SHP77 treated with DMSO at 0.1 percent for 48 hours (cell line): ENCODE results near the gene CTSL.
A peak's percentile ranks its signal among the peaks of the same experiment; 100 is the strongest.

ENCODE experiments used
- DNase-seq: peaks from one replicate; lab custom pipeline; 2025; lab: John Stamatoyannopoulos, UW

Gene CTSL

DNA sequence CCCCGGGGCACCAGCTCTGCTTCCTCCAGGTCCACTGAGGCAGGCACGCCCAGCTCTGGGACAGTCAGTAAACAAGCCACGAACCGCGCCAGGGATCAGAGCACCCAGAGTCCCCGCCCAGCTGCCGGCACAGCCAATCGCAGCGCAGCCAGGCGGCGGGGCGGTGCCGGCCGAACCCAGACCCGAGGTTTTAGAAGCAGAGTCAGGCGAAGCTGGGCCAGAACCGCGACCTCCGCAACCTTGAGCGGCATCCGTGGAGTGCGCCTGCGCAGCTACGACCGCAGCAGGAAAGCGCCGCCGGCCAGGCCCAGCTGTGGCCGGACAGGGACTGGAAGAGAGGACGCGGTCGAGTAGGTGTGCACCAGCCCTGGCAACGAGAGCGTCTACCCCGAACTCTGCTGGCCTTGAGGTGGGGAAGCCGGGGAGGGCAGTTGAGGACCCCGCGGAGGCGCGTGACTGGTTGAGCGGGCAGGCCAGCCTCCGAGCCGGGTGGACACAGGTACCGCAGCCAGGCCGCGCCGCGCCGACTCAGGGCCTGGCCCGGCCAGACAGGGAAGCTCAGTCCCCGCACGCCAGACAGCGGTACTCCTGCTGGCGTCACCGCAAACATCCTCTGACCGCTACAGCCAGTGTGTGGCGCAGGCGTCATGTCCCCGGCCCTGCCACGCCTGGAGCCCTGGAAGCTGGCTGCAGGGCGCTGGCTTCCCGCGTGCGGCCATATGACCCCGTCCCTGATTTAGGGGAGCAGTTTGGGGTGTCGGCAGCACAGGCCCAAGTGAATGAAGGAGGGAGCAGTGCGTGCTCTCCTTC is at the start of gene CTSL:
Gene CTSL, plus strand, starts transcription at position 220 of the 810 bp plus-strand sequence. CDS start 1,485 bp downstream, outside the sequence.
- DNase-seq = peak; percentile 61

DNA sequence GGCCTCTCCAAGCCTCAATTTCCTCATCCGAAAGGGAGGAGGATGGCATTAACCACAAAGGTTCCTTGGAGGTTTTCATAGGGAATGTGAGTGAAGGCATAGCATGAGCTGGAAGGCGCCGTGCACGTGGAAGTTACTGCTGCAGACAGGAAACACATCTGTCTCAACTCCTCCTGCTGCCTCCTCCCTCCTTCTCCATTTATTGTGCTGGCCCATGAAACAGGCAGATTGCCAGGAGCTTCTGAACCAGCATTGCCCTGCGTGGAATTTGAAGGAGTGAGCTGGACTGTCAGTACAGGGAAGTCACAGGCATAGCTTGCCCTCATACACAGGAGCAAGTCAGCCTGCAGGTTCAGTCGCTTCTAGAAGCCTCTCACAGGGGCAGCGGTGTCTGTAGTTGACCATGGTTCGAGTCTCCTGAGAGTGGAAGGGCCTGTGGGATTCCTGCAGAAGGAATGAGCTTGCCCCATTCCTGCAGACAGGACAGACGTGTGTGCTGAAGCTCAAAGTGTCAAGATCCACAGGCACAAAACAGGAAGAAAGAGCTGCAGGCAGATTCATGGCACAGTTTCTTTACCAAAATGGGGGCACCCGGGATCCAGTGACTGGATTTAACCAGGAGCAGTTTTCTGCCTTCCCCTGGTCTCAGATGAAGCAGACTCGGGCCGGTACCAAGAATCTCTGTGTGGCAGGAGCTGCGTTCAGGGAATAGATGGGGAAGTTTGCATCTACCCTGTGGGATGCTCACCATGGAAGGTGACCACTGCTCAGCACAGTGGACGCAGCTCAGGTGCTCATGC is 48.7 kb upstream of the CTSL start:
- no peak for DNase-seq

DNA sequence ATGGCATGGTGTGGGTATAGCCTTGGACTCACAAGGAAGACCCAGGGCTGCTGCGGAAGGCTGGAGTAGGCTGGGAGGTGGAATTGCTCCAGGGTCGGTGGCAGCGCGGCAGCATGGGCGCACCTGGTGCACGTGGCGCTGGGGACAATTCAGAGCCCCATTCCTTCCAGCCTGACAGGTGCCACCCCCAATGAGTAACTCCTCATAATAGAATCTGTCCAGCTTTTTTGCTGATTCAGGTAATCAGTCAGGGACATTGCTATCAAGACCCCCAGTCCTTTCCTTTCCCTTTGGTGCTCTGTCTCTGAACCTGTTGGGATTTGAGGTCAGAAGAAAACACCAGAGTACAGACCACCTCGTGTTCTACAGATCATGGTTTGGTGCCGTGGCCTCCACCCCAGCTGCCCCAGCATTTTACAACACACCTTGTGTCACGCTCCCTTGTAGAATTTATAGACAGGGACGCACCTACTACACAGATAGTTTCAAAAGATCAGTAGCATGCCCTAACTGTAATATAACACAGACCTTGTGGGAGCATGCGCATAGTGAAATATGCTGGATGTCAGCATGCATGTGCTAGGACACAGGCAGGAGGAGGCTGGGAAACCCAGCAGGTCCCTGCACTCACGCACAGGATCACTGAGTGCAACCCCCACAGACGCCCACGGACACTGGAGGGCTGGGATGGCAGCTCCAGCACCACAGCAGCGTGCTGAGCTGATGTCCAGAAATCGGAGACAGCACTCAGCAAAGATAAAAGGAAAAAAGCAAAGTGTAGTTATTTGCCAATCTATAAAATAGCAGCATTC is 47.9 kb upstream of the CTSL start:
- DNase-seq = no peak

DNA sequence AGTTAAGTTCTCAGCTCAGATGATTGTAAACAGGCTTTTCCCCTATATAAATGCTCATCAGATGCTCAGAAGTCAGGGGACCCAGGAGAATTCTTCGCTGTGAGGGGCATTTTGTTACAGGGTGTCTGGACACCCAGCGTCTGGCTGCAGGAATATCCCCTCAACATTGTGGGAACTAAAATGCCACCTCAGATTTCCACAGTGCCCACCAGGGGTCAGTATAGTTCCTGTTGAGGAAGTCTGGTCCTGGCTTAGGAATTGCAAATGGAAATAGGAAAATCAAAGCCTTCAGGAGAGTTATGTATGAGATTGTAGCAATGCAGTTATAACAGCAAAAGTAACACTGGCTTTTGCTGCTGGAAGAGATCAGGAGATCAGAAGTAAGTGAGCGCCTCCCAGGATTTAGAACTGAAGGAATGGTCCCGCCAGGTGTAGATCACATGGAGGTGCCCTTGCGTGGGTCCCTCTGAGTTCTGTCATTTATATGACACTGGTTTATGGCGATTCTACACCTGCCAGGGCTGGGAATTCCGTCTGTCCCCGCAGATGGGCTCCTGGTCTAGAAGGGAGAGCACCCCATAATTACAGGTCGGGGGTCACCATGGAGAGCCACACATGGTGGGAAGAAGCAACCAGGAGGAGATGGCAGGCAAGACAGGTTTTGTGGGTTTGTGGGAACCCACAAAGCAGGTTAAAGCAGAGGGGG is 47.1 kb upstream of the CTSL start:
- DNase-seq = peak; percentile 8

DNA sequence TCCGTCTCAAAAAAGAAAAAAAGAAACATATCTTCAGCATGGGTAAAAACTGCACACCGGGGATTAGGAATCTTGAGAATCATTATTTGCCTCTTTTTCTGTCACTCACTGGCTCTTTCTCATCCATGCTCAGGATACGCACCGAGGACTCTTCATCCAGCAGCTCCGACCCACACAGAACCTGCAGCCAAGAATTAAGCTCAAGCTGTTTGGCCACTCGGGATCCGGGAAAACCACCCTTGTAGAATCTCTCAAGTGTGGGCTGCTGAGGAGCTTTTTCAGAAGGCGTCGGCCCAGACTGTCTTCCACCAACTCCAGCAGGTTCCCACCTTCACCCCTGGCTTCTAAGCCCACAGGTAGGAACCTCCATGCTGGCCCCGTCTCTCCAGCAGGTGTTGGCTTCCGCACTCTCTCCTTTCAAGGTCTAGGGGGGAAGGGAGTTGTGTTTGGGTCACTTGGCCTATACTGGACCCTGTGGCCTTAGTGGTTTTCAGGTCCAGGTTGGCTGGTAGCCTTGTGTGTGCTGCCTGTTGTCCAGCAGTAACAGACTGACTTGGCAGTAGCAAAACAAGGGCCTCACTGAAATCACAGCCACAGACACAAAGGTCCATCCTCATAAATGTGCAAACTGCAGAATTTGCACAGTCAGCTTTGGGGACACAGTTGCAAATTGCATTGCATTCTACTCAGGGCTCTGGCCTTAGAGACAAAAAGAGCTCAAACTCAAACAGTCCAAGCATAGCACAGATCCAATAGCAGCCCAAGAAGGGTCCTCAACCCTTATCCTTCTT is 44.5 kb upstream of the CTSL start:
- DNase-seq = no peak

DNA sequence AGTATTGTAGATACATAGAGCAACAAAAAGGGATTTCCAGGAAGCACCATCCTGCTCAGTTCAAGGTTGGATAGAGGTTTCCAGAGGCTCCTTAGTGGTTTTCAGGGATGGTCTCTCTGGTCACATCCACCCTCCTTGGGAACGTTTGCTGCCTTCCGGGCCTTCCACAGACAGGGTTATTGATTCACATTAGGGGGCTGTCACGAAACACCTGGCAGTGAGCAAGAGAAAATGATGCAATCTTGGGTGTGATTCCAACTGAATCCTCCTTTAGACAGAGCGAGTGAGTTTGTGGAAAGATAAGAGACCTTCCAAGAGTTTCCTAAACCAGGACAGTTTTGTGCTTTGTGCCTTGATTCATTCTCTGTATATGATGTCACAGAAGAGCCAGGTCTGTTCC is 43.8 kb upstream of the CTSL start:
- no peak for DNase-seq

DNA sequence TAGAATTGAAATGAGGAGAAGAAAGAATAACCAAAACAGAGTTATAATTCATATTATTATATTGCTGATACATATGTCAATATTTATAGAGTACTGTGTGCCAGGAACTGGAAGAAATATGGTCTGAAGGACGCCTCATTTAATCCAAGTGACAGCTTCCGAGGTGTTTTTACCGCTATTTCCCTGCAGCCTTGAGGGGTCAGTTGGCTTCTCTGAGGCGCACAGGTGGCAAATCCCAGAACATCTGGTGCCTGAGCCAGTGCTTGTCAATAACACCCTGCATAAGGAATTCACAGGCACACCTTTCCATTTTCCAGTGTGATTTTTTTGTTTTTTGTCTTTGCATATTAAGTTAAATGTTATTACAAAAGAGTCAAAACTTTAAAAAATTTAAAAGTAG is 43.3 kb upstream of the CTSL start:
- no peak for DNase-seq

DNA sequence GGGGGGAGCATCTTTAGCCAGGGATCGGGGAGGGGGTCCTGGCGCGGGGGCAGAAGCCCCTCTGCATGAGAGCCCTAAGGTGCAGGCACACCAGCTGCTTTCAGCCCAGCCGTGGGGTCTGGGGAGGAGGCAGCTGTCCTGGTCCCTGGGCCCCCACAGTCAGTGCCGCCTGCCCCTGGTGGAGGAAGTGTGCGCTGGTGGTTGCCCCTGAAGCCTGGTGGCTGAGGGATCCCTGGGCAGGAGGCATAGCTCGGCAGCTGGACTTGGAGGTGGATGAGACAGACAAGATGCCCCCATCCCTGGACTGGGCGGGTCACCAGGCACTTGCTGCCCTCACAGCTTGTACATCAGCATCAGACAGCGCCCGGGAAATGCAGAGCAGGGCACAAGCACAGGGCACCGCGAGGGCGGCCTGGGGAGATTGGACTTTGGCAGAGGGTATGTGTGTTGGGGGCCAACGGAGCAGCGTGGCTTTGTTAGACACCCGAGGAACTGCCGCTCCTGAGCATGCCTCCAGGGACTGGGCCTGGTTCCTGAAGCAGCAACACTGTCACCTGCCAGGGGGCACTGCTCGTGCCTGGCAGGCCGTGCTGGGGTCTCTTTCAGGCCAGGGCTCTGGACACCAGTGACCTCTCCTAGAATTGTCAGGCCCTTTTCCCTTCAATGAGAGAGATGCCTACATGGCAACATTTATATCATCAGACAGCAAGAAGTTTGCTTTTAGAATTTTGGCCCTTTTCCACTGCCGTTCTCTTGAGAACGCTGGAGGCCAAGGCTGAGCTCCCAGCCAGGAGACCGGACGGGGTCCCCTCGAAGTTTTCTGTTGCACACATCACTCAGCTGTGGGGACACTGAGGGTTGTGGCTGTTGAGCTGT is 41.9 kb upstream of the CTSL start:
- no peak for DNase-seq

DNA sequence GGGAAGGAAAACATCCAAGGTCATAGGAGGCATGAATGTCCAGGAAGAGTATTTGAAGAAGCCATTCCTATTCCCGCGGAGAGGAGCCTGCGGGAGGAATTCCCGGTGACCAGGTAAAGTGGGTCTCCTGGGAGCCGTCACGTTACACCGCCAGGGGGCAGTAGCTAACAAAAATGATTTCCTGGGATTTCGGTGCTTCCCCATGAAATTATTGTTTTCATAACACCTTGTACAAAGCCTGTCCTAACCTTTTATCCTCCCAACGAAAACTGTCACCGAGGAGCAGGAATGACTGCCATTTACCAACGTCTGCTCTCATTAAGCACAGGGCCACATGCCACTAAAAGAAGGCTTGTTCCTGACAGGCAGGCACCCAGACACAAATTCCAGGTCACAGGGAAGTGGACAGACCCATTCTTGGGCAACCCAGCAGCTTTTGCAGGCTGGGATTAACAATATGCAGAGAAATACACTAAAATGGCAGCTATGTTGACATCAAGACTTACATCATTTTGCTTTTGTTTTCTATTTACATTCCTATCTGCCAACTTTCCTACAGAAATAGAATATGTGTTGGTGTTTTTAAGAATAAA is 41.2 kb upstream of the CTSL start:
- no peak for DNase-seq

DNA sequence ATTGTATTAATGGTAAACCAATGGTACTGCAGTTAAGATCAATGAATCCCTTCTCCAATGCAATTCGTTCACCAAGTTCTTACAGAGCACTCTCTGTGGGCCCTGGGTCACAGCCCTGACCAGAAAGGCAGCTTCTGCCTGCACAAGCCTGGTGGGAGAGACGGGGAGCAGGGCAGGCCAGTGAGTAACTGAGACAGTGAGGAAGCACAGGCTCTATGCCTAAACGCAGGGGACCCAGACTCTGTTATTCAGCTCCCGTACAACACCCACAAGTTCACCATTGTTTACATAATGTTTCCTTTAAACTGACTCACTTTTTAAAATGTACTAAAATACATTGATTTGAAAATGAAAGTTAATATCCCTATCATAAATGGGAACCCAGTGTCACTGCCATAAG is 40.5 kb upstream of the CTSL start:
- DNase-seq = no peak

DNA sequence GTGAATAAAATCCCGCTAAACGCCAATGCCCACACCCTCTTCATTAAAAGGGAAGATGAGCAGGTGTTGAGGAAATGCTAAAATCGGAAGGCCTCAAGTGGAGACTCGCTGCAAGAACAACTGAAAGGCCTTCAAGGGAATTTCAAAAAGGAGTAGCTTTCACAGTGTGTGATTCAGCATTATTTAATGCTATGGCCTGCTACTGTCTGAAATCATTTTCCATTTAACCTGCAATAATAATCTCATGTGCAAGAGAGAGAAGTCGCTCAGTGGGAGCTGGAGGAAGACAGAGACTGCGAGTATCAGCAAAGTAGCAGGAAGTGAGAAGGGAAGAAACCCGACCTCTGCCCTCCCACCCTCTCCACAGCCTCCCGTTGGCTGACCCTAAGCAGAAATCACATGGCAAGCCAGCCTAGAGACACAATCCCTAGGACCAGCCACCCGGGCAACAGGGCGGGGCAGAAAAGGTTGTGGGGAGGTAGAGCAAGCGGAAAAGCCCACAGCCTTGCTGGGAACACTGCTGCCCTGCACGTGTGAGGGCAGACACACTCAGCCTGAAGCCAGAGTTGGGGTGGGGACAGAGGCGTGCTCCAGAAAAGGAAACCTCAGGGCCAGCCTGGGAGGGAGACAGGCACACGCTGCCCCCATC is 39.9 kb upstream of the CTSL start:
- no peak for DNase-seq

DNA sequence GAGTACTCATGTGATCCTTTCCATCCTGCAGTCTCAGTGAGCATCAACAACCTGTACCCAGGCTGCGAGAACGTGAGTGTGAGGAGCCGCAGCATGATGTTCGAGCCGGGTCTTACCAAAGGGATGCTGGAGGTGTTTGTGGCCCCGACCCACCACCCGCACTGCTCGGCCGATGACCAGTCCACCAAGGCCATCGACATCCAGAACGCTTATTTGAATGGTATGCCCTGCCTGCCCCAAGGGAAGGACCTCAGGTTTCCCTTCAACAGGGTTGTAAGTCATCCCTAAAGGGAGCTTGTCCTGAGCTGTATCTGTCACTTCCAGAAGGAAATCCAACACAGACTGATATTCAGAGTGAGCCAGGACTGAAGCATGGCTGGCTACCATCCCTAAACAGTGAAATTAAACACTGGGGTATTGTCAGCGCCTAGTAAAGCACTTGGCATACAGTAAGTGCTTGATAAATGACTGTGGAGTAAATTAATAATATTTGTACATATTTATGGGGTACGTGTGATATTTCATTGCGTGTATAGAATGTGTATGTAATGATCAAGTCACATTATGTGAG is 39.3 kb upstream of the CTSL start:
- no peak for DNase-seq

DNA sequence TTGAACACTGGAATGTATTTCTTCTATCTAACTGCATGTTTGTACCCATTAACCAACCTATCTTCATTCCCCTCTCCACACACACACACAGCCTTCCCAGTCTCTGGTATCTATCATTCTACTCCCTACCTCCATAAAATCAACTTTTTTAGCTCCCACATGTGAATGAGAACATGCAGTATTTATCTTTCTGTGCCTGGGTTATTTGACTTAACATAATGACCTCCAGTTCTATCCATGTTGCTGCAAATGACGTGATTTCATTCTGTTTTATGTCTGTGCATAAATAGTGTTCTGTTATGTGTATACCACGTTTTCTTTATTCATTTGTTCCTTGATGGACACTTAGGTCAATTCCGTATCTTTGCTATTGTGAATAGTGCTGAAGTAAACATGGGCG is 38.7 kb upstream of the CTSL start:
- DNase-seq = no peak

DNA sequence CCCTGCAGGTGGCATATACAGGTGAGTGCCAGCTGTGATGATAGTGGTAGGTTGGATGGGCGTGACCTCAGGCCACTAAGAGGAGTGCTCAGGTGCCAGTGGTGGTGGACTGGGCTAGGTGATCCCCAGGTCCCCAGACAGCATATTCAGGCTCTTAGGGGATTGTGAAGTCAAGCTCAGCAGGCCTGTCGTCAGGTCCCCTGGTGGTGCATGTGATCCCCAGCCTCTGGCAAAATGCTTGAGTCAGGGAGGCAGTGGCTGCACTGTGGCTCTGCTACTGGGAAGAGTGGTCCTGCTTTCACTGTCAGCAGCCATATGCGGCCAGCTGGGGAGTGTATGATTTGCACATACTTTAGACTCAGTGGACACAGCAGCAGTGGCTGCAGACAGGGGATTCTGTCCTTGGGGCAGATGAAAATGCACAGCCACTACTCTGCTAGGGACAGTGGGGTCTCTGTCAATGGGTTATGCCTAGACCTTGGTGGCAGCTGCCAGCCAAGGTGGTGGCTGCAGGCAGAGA is 31.6 kb upstream of the CTSL start:
- DNase-seq = no peak

DNA sequence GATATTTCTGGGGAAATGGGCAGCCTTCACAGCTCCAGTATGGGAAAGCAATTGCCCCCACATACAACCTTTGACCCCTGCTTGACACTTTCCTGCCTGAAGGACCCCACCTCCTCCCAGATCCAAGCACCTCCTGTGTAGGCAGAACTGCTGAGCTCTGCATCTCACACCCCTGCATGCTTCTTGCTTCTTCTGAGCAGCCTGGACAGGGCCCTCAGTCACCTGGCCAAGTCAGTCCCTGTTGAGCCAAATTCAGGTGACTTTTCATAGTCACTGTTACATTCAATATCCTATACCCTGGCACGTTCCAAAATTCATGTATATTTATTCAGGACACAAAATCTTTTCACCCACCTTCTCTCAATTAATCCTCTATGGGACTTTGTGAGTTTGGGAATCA is 30.4 kb upstream of the CTSL start:
- no peak for DNase-seq

DNA sequence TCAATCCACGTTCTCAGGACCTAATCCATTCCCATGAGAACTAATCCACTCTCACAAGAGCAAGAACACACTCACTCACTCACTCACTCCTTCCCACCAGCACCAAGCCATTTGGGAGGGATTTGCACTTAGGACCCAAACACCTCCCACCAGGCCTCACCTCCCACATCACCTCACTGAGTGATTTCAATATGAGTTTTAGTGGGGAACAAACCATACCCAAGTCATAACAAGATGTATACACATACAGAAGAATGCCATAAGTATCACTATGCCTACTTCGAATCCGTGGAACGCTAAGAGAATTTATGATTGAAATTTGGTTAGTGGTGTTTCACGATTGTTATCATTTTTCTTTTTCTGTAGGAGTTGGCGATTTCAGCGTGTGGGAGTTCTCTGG is 29.3 kb upstream of the CTSL start:
- no peak for DNase-seq

DNA sequence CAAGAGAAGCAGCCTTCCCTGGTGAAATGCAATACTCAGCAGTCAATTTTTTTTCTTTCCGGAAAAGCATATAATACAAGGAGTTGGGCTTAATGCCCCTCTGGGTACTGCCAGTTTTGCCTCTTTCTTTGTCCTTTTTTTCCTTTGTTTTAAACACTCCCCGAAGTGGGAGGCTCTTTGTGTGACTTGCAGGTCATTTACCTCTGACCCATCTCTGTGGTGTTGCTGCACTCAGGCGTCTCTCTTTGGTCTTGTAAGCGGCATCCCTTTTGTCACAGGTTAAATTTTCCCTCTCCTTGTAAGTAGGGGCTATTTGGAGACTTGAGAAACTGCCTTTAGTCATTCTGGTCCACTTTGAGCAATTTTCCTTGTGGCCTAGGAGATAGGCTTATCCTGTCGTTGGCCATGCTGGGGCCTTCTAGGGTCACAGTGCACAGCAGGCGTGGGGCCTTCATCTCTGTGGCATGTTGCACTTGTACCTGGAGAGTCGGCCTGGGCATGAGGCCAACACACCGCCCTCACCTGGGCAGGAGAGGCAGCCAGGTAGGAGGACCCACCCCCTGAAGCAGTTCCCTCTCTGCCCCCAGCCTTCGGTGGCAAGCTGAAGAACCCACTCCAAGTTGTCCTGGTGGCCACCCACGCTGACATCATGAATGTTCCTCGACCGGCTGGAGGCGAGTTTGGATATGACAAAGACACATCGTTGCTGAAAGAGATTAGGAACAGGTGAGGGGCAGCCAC is 27.7 kb upstream of the CTSL start:
- DNase-seq = no peak

DNA sequence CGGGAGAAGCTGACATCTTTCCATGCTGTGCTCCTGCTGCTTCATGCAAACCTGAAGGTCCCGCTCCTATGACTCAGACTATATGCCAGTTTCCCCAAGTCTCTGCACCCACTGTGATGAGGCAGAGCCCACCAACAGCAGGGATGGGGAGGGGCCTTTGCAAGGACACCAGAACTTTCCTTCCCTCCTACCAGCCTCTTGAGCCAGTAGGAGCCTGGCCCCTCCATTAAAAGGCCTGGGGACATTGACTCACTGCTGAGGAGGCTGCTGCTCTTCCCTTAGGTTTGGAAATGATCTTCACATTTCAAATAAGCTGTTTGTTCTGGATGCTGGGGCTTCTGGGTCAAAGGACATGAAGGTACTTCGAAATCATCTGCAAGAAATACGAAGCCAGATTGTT is 26.1 kb upstream of the CTSL start:
- no peak for DNase-seq
